BLaER1 (cell line): ENCODE data around the gene APOC3.

Experiments
- H3K27ac ChIP-seq: shearing (Covaris generic); formaldehyde crosslinking; 2 replicates; pipeline ENCODE4 v1.8.1; 2022
- H3K27me3 ChIP-seq: shearing (Covaris generic); formaldehyde crosslinking; 2 replicates; pipeline ENCODE4 v1.8.1; 2022
- H3K36me3 ChIP-seq: shearing (Covaris generic); formaldehyde crosslinking; 2 replicates; pipeline ENCODE4 v1.8.1; 2022
- H3K4me1 ChIP-seq: shearing (Covaris generic); formaldehyde crosslinking; 2 replicates; pipeline ENCODE4 v1.8.1; 2022
- H3K4me2 ChIP-seq: shearing (Covaris generic); formaldehyde crosslinking; 2 replicates; pipeline ENCODE4 v1.8.1; 2022
- H3K4me3 ChIP-seq: shearing (Covaris generic); formaldehyde crosslinking; 2 replicates; pipeline ENCODE4 v1.8.1; 2022
- H3K9ac ChIP-seq: shearing (Covaris generic); formaldehyde crosslinking; 2 replicates; pipeline ENCODE4 v1.8.1; 2022
- H3K9me3 ChIP-seq: shearing (Covaris generic); formaldehyde crosslinking; 2 replicates; pipeline ENCODE4 v1.8.1; 2022
- H4K20me1 ChIP-seq: shearing (Covaris generic); formaldehyde crosslinking; 2 replicates; pipeline ENCODE4 v1.8.1; 2022
- Cebpa-rat ChIP-seq: shearing (Covaris generic); IDR thresholded peaks from 2 replicates; pipeline ENCODE4 v1.8.1; 2022

APOC3 gene

GRCh38 chr11:116821050-116821918, 8.4 kb upstream of the APOC3 start:
- Histone ChIP-seq H3K36me3 (no peaks in the 10 kb centered on the region), H3K4me1 (no peaks in the 10 kb centered on the region), H3K27ac (no peak overlapping the region), H3K4me3 (no peak overlapping the region), H3K4me2 (no peak overlapping the region), H3K27me3 (no peaks in the 10 kb centered on the region), H4K20me1 (no peaks in the 10 kb centered on the region), H3K9ac (no peak overlapping the region), H3K9me3 (no peaks in the 10 kb centered on the region)
- no peak for TF ChIP-seq Cebpa-rat

GRCh38 chr11:116822575-116822974, 7.1 kb upstream of the APOC3 start:
- no peak for TF ChIP-seq Cebpa-rat
- Histone ChIP-seq H3K9ac (no peak overlapping the region), H3K4me1 (no peaks in the 10 kb centered on the region)

GRCh38 chr11:116823031-116823843, 6.5 kb upstream of the APOC3 start, which contains the start of gene APOA4:
TSS of gene APOA4 (minus strand) at chr11:116823304. CDS start at chr11:116823191, 113 bp downstream.
- H4K20me1 ChIP-seq, result no peaks in the 10 kb centered on the region
- H3K27me3 ChIP-seq, result no peaks in the 10 kb centered on the region
- TF ChIP-seq Cebpa-rat, result no peak
- no peak within 1 kb of the TSS for H3K9ac ChIP-seq
- no peaks in the 10 kb centered on the region for H3K9me3 ChIP-seq
- no peak within 1 kb of the TSS for H3K4me3 ChIP-seq
- no peaks in the 10 kb centered on the region for H3K4me1 ChIP-seq
- H3K27ac ChIP-seq, result no peak within 1 kb of the TSS
- no peak within 1 kb of the TSS for H3K4me2 ChIP-seq
- no peaks in the 10 kb centered on the region for H3K36me3 ChIP-seq

More at GRCh38 chr11:116822575-116822974, 7.1 kb upstream of the APOC3 start:
- Histone ChIP-seq H3K27me3 (no peaks in the 10 kb centered on the region), H3K27ac (no peak overlapping the region), H3K4me2 (no peak overlapping the region), H4K20me1 (no peaks in the 10 kb centered on the region), H3K36me3 (no peaks in the 10 kb centered on the region), H3K9me3 (no peaks in the 10 kb centered on the region), H3K4me3 (no peak overlapping the region)

- H3K4me2 ChIP-seq, result no peak overlapping the region
- no peaks in the 10 kb centered on the region for H3K27me3 ChIP-seq
- no peaks in the 10 kb centered on the region for H4K20me1 ChIP-seq
- peaks cover 10% of the 10 kb centered on the region for H3K4me1 ChIP-seq
- no peaks in the 10 kb centered on the region for H3K36me3 ChIP-seq
- H3K27ac ChIP-seq, result no peak overlapping the region
- TF ChIP-seq Cebpa-rat, result no peak
- no peak overlapping the region for H3K9ac ChIP-seq
- no peaks in the 10 kb centered on the region for H3K9me3 ChIP-seq
- H3K4me3 ChIP-seq, result no peak overlapping the region
Measured at GRCh38 chr11:116825434-116825833, 4.3 kb upstream of the APOC3 start.

- Histone ChIP-seq H3K36me3 (no peaks in the 10 kb centered on the region), H3K9me3 (no peaks in the 10 kb centered on the region), H3K9ac (no peak overlapping the region), H3K27ac (no peak overlapping the region), H3K4me2 (no peak overlapping the region), H3K27me3 (no peaks in the 10 kb centered on the region), H4K20me1 (no peaks in the 10 kb centered on the region), H3K4me1 (peaks cover 10% of the 10 kb centered on the region), H3K4me3 (no peak overlapping the region)
- TF ChIP-seq Cebpa-rat, result no peak
Measured at GRCh38 chr11:116825854-116826750, 3.6 kb upstream of the APOC3 start.

- Histone ChIP-seq H3K36me3 (no peaks in the 10 kb centered on the region), H4K20me1 (no peaks in the 10 kb centered on the region), H3K9me3 (no peaks in the 10 kb centered on the region), H3K27ac (no peak overlapping the region), H3K27me3 (no peaks in the 10 kb centered on the region), H3K4me1 (peaks cover 10% of the 10 kb centered on the region), H3K4me2 (no peak overlapping the region), H3K4me3 (no peak overlapping the region), H3K9ac (no peak overlapping the region)
- no peak for TF ChIP-seq Cebpa-rat
Measured at GRCh38 chr11:116826751-116827431, 2.8 kb upstream of the APOC3 start.

- no peaks in the 10 kb centered on the region for H4K20me1 ChIP-seq
- H3K27ac ChIP-seq, result no peak overlapping the region
- no peak overlapping the region for H3K9ac ChIP-seq
- H3K4me2 ChIP-seq, result no peak overlapping the region
- H3K4me3 ChIP-seq, result no peak overlapping the region
- no peaks in the 10 kb centered on the region for H3K36me3 ChIP-seq
- no peaks in the 10 kb centered on the region for H3K9me3 ChIP-seq
- H3K4me1 ChIP-seq, result peaks cover 10% of the 10 kb centered on the region
- H3K27me3 ChIP-seq, result no peaks in the 10 kb centered on the region
- TF ChIP-seq Cebpa-rat, result no peak
Measured at GRCh38 chr11:116827461-116827860, 2.2 kb upstream of the APOC3 start.

GRCh38 chr11:116828632-116829524, 829 bp upstream of the APOC3 start:
- Histone ChIP-seq H3K4me3 (no peak overlapping the region), H3K9me3 (no peaks in the 10 kb centered on the region), H3K27ac (peak overlapping the region; percentile 41; the same call in 1 of the 2 replicates), H3K36me3 (no peaks in the 10 kb centered on the region), H3K4me2 (peak overlapping the region; percentile 75), H4K20me1 (no peaks in the 10 kb centered on the region), H3K27me3 (no peaks in the 10 kb centered on the region), H3K9ac (0 out of 2 replicates have a peak overlapping the region, but pooled peaks have one; percentile 45), H3K4me1 (peaks cover 15% of the 10 kb centered on the region)
- TF ChIP-seq Cebpa-rat, result no peak
